ENCODE data around the gene CENPN.

Gene CENPN

GRCh38 chr16:81000873-81001272, 6.1 kb upstream of the CENPN start:
- TF ChIP-seq TSHZ2 (CRISPR knock-in tag; IDR thresholded peaks at IDR 0.05) (no peak), BACH2 (CRISPR knock-in tag; IDR thresholded peaks at IDR 0.05; ENCODE audit: borderline replicate concordance) (no peak), ZNF8 (CRISPR knock-in tag; IDR thresholded peaks at IDR 0.05) (no peak), RARB (CRISPR knock-in tag; IDR thresholded peaks at IDR 0.05) (no peak), TOX (CRISPR knock-in tag; IDR thresholded peaks at IDR 0.05; ENCODE audit: borderline replicate concordance) (no peak), ISL1 (CRISPR knock-in tag; IDR thresholded peaks at IDR 0.05) (no peak), OSR1 (CRISPR knock-in tag; IDR thresholded peaks at IDR 0.05) (no peak), SNAI2 (CRISPR knock-in tag; IDR thresholded peaks at IDR 0.05) (no peak), POU6F1 (CRISPR knock-in tag; IDR thresholded peaks at IDR 0.05; ENCODE audit: borderline replicate concordance, low read depth) (no peak), ARNTL (CRISPR knock-in tag; IDR thresholded peaks at IDR 0.05; ENCODE audit: borderline replicate concordance, low read depth) (no peak)
- no peak for ATAC-seq

GRCh38 chr16:81001330-81001729, 5.7 kb upstream of the CENPN start:
- no peak for ATAC-seq
- TF ChIP-seq POU6F1 (CRISPR knock-in tag; IDR thresholded peaks at IDR 0.05; ENCODE audit: borderline replicate concordance, low read depth) (no peak), RARB (CRISPR knock-in tag; IDR thresholded peaks at IDR 0.05) (no peak), ARNTL (CRISPR knock-in tag; IDR thresholded peaks at IDR 0.05; ENCODE audit: borderline replicate concordance, low read depth) (no peak), ZNF8 (CRISPR knock-in tag; IDR thresholded peaks at IDR 0.05) (no peak), ZC3H10 (CRISPR knock-in tag; IDR thresholded peaks at IDR 0.05) (no peak), ZFP3 (CRISPR knock-in tag; IDR thresholded peaks at IDR 0.05) (no peak), TSHZ2 (CRISPR knock-in tag; IDR thresholded peaks at IDR 0.05) (no peak), PATZ1 (CRISPR knock-in tag; IDR thresholded peaks at IDR 0.05; ENCODE audit: borderline replicate concordance) (no peak), ESRRG (CRISPR knock-in tag; IDR thresholded peaks at IDR 0.05) (no peak), ZNF565 (CRISPR knock-in tag; conservative IDR thresholded peaks at IDR 0.05; ENCODE audit: low read depth) (no peak), ZFP30 (CRISPR knock-in tag; IDR thresholded peaks at IDR 0.05) (no peak), ZNF70 (CRISPR knock-in tag; IDR thresholded peaks at IDR 0.05) (no peak), CSRNP3 (CRISPR knock-in tag; IDR thresholded peaks at IDR 0.05) (no peak), SNAI2 (CRISPR knock-in tag; IDR thresholded peaks at IDR 0.05) (no peak), TCF4 (CRISPR knock-in tag; IDR thresholded peaks at IDR 0.05; ENCODE audit: borderline replicate concordance) (no peak), BACH2 (CRISPR knock-in tag; IDR thresholded peaks at IDR 0.05; ENCODE audit: borderline replicate concordance) (no peak)
